GF-D8 (cell line): Measurements from ENCODE around the gene ADH7.
"Not testable (repeated sequence)": the region's sequence is repeated elsewhere in the genome, so short reads cannot be mapped to it uniquely, and the experiment has no call there.

Experiments
- DNase-seq: peaks from one replicate; lab custom pipeline; 2025; lab: John Stamatoyannopoulos, UW

The ADH7 gene

DNA sequence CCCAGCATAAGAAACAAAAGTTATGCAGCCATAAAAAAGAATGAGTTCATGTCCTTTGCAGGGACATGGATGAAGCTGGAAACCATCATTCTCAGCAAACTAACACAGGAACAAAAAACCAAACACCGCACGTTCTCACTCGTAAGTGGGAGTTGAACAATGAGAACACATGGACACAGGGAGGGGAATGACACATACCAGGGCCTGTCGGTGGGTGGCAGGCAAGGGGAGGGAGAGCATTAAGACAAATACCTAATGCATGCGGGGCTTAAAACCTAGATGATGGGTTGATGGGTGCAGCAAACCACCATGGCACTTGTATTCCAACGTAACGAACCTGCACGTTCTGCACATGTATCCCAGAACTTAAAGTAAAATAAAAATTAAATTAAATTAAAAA lies 19.4 kb downstream of the ADH7 start:
- DNase-seq, result not testable (repeated sequence)

DNA sequence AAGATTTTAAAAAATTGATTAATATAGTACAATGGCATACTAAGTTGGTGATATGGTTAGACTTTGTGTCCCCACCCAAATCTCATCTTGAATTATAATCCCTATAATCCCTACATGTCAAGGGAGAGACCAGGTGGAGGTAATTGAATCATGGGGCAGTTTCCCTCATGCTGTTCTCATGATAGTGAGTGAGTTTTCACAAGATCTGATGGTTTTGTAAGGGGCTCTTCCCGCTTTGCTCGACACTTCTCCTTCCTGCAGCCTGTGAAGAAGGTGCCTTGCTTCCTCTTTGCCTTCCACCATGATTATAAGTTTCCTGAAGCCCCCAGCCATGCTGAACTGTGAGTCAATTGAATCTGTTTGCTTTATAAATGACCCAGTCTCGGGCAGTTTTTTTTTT lies 20.2 kb downstream of the ADH7 start:
- not testable (repeated sequence) for DNase-seq

DNA sequence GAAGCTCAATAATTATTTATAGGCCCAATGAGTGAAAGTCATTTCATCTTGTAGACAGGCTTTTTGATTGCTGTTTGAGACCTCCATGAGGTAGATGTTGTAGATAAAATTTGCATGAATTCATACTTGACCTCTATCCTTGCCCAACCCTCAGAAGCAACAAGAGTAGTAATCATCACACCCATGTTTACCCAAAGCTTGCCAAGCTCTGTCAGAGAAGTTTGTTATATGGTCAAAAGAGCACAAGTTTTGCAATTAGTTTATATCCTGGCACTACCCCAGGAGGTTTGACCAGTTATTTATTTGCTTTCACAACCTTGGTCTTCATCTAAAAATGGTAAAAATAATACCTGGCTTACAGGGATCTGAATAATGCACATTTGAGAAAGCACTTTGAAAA lies 20.7 kb downstream of the ADH7 start:
- DNase-seq, result no peak

DNA sequence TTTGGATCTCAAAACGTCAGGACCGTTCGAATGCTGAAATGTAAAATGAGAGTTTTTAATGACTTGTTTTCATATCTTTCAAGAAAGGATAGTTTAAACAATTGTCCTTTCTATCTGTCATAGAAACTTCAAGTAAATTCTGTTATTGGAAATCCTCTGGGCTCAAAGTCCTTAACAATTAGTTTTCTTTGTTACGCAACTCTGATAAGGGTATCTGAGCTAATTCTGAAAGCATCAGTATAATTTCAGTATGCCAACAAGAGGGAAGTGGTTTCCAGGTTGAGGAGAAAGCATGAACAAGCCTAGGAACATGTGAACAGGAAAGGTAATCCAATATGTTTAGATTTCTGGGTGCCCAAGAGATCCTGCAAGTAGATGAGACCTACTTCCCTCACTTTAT lies 22.0 kb downstream of the ADH7 start:
- DNase-seq, result no peak

DNA sequence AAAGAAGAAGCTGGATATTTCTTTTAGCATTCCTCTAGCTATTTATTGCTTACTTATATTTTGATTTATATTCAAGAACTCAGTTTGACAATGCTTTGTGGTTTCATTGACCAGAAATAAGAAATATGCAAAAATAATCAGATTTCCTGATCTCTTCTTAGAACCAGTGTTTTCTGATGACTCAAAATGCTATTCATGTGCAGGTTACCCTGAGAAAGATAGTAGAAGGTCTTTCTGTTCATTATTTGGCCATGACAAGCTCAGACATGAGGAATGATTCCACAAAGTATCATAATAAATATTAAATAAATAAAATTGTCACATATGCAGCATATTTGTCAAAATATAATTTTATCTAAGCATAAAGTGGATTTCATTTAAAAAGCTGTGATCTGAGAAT lies 24.1 kb downstream of the ADH7 start:
- no peak for DNase-seq

DNA sequence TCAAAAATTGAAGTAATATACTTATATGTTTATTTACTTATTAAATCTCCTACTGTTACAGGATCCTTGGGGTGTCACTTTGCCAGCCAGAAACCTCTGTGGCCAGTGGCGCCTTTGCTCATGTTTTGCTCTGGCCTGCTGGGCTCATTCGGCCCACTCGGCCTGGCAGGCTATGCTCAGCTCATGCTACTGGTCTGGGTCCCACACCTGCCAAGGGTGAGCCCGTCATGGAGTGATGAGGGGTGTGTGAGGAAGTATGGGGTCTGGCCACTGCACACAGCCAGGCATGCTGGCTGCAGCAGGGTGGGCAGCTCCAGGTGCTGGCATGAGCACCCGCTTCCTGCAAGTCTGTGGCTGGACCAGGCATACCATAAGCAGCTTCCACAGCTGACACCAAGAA lies 25.1 kb downstream of the ADH7 start:
- DNase-seq, result no peak

DNA sequence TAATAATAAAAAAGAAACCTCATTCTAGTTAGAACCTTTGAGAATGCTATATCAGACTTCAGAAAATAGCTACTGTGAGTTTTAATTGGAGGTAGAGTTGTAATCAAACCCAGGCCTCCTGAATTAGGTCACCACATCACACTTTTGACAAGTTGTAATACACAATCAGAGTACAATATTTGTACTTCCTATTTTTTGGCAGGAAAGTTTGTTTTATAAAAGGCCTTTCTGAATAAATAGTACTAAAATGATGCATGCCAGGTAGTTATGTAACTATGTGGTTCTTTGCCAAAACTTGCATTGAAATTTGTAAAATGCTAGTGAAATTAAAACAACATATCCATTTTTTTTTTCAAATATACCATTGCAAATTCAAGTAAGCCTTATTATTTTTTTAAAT lies 26.8 kb downstream of the ADH7 start:
- no peak for DNase-seq

DNA sequence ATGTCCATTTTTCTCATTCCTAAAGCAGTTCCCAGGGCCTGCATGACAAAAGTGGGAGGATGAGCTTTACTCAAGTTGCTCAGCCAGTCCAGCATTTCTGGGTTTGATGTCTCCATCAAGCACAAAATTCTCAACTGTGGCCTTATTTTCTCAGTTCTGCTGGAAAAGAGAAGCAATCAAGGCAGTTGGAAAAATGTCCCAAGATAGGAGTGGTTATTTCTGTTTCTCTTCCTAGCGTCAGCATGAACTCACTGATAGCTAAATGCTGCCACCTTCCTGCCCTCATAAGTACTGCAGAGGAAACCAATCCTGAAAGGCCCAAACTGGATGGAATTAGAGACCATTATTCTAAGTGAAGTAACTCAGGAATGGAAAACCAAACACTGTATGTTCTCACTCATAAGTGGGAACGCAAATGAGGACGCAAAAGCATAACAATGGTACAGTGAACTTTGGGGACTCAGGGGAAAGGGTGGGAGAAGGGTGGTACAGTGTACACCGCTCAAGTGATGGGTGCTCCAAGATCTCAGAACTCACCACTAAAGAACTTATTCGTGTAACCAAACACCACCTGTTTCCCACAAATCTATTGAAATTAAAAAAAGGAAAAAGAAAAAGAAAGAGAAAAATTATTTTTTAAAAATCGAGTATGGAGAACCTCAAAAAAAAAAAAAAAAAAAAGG lies 29.6 kb downstream of the ADH7 start:
- DNase-seq, result no peak

DNA sequence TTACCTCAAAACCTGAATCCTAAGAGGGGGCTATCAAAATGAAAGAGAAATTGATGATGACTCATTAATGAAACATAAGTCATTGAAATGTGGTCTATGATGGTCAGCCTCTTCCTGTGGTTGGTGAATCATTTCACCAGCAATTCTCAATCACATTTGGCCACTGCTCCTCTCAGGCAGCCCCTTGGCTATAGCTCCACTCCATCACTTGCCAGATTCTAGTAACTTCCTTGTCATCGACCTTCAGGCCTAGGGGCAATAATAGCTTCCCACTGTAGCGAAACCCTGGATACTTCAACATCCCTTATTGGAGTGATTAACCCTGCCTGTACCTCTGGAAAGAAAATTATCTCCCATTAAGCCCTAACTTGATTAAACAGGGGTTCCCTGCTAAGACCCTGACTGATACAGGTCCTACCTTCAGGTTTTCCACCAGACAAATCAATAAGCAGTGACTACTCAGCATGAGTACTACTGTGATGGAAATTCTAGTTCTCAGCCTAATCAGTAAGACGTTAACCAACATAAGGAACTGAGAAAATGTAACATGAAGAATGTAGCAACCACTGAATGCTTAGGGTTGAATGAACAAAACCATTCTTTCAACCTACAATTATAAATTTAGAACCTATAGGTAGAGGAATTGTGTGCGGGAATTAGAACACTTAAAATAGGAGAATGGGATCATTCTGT lies 30.4 kb downstream of the ADH7 start:
- DNase-seq, result no peak

DNA sequence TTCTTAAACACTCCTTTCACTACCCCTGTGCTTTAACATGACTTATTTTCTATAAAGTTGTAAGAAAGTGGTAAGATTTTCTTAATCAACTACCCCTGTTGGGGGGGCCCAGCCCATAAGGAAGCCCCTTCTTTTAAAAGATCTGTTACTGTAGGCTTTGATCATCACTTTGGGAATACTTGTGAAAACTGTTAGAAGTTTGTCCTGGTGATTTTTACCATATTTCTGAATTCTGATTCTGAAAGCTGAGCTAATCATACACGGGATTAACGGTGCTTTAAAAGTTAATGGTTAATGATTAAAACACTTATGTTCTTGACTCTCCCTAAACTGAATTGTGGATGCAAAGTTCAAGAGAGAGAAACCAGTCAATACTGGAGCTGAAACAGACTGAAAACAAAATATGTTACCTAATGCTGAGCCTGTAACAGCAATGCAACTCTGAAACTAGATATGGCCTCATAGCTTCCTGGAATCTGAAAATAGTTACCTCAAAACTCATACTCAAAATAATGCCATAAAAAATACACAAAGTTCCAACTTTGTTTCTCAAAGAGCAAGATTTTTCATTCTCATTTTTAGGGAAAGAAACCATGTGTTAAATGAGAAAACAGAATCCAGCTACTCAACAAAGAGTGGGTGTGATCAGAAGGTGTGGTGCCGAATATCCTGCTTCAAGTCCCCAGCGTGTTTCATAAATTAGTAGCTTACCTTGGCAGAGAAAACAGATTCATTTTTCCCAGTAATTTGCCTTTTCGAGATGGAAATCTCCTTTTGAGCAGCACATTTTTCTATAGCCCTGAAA lies 31.6 kb downstream of the ADH7 start:
- no peak for DNase-seq

DNA sequence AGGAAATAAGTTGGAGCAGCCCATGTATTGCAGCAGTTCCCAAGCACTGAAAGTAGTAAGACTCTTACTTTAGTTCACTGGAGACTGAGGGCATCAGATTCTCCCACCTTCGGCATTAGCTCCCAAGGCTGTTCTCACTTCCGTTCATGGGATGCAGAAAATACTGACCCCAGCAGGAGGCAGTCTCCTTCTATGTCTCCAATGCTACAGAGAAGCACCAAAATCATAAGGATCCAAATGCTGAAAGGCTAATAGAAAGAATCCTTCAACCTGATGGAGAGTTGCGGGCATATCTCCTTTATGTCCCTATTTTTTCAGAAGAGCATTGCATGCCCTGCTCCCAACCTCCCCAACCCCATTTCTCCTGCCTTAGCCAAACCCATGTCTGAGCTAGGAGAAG lies 32.4 kb downstream of the ADH7 start:
- no peak for DNase-seq

DNA sequence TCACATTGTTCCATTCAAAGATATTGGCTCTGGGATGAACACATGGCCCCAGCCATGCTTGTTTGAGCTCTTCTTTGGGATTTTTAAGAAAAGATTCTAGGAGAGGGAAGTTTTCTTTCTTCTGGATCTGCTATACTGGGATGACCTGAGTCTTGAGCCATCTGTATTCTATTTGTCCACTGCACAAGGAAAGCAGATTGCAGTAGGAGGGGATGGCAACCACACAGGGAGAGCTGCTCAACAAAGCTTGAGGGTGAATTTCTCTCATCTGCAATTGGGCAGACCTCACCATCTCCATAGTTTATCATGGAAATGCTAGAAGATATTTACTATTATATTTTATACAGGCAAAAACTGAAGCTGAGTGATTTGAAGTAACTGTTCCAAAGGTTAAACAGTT lies 34.3 kb downstream of the ADH7 start:
- DNase-seq, result no peak

DNA sequence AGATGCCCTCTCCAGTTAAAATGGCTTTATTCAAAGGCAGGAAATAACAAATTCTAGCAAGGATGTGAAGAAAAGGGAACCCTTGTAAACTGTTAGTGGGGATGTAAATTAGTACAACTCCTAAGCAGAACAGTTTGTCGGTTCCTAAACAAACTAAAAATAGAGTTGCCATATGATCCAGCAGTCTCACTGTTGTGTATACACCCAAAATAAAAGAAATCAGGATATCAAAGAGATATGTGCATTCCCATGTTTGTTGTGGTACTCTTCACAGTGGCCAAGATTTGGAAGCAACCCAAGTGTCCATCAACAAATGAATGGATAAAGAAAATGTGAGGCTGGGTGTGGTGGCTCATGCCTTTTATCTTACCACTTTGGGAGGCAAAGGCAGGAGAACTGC lies 36.1 kb downstream of the ADH7 start:
- no peak for DNase-seq

DNA sequence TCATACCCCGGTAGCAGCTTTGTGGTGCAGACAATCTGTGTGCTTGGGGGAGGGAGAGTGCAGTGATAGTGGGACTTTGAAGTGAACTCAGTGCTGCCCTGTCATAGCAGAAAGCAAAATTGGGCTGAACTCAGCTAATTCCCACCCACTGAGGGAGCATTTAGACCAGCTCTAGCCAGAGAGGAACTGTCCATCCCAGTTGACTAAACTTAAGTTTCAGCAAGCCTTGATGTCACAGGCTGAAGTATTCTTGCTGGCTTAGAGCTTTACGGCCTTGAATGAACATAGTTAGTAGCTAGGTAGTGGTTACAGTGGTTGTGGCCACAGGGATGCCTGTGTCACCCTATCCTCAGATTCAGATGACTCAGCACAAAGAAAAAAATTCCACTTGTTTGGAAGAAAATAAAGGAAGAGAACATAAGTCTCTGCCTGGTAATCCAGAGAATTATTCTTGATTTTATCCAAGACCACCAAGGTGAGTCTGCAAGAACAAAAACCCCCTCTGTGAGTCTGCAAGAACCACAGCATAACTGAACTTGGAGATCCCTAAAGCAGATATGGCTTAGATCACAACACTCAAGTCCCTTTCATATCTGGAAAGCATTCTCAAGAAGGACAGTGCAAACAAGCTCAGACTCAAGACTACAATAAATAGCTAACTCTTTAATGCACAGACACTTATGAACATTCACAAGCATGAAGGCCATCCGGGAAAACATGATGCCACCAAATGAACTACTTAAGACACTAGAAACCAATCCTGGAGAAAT lies 39.4 kb downstream of the ADH7 start:
- no peak for DNase-seq

DNA sequence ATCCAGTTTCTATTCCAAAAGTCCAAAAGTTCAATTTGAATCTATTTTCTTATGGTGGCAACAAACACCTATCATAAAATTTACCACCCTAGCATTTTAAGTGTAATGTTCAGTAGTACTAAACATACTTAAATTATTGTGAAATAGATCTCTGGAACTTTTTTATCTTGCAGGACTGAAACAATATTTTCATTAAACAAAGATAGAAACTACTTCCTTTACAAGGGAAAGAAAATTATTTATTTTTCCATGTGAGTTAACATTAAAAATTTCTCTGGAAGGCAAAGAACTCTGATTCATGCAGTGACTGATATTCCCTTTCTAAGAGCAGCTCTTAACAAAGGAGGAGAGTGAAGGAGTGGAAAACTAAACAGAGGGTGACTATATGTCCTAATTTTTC lies 40.2 kb downstream of the ADH7 start:
- no peak for DNase-seq

DNA sequence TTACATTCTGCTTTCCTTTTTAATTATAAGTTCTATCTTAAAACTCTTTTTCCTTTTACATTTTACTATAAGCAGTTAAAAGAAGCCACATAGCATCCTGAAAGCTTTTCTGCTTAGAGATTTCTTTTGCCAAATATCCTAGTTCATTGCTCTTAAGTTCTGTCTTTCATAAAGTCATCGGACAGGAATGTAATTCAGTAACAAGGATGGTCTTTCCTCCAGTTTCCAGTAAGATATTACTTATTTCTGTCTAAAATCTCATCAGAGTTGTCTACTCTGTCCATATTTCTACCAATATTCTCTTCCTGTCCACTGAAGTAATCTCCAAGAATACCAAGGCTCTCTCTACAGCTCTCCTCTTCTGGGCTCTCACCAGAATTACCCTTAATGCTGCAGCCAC lies 45.1 kb downstream of the ADH7 start:
- no peak for DNase-seq

DNA sequence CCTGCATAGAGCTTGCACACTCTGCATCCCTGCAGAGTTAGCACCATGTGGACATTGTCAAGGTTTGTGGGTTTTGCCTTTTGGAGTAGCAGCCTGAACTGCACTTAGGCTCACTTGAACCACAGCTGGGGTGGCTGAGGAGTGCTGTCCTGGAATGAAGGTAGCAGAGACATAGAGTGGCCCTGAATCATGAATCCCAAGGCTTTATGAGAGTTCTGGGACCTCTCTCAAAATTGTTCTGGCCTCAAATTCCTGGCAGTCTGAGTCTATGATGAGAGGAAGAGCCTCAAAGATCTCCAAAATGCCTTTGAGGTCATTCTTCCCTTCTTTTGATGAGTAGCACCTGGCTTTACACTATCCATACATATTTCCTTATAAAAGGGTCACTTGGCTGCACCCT lies 45.5 kb downstream of the ADH7 start:
- no peak for DNase-seq

DNA sequence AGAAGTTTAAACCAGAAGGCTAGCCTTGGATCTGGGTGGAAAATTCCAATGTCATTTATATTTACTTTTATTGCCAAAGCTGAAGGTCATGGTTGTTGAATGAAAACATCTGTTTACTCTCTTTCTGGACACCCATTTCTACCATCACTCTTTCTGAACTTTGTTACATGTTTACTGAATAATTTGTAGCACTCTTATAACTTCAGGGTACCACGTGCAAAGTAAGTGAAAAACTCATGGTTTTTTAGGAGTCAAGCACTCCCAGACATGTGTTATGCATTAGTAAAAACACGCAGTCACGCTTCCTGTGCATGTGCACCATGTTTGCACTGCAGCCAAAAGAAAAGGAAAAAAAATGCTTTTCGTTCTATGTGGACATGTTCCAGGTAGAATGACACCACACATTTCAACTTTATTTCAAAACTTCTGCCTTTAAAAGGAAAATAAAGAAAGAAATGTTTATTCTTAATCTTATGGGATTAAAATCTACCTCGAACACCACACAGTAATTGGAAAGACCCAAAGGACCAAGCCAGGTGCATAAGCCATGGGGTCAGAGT lies 51.2 kb downstream of the ADH7 start:
- DNase-seq, result no peak

DNA sequence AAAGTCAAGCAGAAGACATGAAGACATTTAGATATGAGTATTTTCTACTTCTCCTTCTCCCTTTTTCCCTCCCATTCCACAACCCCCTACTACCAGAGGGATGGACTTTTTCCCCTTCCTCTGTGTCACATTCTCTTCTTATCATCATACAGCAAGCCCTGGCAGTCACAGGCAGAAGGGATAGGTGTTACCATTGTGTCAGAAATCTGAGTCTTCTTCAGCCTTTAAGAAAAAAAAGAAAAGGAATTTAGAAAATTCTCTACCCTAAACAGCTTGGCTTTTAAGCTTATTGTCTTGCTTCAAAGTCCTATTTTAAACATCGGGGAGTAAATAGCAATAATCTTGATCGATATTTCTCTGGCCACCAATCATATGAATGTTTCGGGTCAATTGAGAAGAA lies 51.7 kb downstream of the ADH7 start:
- no peak for DNase-seq

DNA sequence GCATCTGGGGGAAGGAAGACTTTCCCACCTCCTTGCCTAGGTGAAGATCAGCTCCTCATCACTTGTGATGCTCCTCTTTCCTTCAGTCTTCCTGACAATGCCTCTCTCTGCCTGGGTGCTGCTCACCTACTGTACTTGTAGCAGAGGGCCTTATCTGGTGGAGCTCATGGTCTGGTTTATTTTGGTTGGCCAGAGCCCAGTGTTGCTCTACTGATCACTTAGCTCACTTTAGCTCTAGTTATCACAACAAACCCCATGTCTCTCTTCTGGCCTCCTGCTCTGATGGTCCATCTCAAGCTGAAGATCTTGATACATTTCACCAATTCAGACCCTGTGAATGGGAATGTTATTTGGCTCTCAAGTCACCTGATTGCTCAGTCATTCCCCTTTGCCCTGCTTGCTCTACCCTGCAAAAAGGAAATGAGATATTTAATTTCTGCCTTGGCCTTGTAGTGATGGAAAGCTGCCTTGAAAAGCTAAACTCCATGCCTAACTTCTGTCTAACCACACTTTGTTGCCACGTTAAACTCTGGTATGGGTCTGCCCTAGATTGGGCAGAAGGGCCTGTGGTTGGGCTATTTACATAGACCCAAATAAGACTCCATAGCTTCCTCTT lies 52.3 kb downstream of the ADH7 start:
- DNase-seq, result no peak

DNA sequence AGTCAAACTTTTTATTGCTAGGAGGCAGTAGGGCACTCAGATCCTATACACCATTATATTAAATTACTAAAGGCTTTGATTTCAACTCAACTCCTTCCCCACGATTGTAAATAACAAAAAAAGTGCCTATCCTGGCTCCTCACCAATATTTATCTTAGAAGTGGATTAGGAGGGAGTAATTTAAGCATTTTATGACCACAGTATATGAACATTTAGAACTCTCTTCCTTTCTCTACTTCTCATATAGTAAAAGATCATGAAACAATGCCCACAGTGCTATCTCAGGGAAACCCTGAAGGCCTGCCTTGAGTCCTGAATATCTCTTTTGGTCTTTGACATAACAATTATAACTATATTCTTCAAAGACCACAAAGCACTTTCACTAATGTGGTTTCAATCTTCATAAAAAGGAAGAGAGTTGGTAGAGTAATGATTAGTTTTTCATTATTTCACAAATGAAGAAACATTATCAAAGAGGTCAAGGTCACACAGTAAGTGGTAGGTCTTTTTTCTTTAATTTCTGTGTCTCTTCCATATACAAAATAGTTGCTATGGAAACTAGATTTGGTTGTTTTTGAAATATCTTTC lies 53.5 kb downstream of the ADH7 start:
- DNase-seq, result no peak
